ENCODE measurements around the gene HOXB13.

The HOXB13 gene

DNA sequence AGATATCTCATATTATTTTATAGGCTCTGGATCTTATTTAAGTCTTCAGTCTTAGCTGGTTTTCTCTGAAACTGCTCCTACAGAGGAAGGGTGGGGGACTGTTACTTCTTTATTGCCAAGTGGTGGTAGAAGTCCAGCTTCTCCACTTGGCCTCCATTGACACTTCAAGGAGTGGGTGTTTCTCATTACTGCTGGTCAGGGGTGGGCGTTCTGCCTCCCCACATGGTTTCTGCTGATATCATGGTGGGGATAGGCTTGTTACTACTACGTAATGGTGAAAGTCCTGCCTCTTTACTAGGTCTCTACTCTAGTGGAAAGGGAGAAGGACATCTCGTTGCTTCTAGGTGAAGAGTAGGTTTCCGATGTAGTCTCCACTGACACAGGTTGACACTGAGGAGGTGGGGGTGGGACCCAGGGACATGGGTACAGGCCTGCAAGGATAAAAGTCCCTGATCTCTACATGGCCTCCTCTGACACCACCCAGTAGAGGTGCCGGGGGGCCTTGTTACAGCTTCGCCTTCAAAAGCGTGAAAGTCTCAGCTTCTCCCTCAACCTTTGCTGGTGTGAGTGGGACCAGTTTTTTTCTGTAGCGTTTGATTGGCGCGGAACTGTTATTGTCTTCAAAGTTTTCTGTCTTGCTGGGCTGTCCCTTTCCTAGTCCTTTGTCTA is 26.6 kb downstream of the HOXB13 start:
- no peak for DNase-seq

DNA sequence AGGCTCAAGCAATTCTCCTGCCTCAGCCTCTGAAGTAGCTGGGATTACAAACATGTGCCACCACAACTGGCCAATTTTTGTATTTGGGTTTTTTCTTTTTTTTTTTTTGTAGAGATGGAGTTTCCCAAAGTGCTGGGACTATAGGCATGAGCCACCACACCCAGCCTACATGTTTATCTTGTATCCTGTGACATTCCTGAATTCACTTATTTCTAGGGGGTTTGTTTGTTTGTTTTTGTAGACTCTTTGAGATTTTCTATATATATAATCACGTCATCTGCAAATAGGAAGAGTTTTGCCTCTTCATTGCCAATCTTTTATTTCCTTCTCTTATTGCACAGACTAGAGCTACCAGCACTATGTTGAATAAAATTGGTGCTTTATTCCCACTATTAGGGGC is 35.4 kb downstream of the HOXB13 start:
- DNase-seq, result no peak

DNA sequence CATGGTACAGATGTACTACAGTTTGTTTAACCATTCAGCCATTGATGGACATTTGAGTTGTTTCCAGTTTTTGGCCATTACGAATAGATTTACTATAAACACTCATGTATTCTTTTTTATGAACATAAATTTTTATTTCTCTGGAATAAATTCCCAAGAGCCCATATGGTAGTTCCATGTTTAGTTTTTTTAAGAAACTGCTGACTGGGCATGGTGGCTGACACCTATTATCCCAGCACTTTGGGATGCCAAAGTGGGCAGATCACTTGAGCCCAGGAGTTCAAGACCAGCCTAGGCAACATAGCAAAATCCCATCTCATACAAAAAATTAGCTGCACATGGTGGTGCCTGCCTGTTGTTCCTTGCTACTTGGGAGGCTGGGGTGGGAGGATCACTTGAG is 36.5 kb downstream of the HOXB13 start:
- no peak for DNase-seq

DNA sequence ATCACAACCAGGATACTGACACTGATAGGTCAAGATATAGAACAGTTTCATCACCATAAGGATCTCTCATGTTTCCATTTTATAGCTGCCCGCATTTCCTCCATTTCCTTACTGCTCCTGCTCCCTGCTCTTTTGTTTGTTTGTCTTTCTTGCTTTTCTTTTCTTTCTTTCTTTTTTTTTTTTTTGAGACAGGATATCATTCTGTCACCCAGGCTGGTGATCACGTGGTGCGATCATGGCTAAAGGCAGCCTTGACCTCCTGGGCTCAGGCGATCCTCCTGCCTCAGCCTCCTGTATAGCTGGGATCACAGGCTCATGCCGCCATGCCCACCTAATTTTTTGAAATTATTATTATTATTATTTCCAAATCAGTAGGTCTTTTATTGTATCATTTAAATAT is 37.9 kb downstream of the HOXB13 start:
- DNase-seq, result no peak

DNA sequence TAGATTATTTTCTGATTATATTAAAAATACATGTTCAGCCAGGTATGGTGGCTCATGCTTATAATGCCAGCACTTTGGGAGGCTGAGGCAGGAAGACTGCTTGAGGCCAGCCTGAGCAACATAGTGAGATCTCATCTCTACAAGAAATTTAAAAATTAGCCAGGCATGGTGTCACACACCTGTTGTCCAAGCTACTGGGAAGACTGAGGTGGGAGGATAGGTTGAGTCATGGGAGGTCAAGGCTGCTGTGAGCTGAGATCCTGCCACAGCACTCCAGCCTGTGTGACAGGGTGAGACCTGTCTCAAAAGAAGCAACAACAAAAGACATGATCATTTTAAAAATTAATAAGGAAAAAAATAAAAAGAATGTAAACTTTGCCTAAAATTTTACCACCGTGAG is 46.9 kb downstream of the HOXB13 start:
- DNase-seq, result no peak

DNA sequence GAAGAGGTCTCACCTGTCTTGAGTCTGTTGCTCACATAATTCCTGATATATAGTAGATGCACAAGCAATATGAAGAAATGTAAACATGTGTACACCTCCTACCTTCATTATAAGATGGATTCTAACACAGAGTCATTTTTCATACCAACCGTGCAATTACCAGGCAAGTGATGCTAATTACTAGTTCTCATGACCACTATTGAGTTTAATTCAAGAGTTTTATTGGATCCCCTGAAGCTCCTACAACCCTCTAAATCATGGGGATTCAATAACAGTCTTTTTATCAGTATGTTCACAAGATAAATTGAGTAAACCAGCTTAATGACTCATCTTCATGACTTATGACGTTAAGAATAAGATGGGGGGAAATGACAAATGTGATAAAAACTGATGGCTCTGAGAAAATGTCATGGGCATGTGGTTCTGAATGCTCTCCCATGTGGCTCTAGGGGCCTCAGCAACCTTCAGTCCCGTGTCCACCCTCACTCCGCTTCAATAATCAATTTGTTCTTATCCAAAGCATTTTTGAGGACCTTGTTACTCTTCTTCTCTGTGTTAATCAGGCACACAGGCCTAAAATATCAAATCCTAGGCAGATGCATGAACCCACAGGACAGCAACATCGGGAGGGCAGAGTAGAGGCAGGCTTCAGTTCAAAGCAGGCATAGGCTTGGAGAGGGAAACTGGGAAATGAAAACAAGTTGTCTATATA is 49.0 kb downstream of the HOXB13 start:
- no peak for DNase-seq

DNA sequence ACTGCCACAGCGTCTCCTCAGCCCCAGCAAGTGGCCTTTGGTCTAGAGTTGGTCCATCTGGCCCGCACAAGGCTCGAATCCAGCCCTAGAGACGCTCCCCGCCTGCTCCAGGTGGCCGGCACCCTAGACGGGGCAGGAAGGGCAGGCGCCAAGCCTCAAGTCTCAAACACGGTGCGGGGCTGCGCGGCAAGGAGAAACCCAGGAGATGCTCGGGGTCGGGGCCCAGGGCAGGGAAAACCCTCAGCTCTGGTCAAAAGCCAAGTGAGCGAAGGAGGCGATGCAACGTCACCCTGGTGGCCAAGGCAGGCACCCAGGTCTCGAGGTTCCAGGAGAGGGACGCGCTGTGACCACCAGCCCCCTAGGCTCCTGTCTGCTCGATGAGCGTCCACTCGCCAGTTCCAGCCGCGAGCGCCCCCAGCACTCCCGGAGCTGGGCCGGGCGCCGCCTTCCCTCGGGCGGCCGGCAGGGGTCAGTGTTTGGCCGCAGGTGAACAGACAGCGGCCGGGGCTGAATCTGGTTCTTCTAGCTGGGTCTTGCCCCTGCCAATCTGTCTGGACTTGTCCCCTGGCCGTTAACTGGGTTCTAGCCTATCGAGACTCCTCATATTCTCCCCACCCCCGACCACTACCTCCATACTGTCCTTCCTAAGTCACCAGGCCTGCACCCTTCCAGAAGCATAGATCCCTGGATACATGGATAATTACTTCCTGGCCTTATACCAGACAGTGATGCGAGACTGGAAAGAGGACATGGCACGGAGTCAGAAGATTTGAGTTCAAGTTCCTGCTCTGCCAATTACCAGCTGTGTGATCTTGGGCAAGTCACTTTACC is 50.2 kb downstream of the HOXB13 start:
- peak; percentile 56 to 69 for DNase-seq

DNA sequence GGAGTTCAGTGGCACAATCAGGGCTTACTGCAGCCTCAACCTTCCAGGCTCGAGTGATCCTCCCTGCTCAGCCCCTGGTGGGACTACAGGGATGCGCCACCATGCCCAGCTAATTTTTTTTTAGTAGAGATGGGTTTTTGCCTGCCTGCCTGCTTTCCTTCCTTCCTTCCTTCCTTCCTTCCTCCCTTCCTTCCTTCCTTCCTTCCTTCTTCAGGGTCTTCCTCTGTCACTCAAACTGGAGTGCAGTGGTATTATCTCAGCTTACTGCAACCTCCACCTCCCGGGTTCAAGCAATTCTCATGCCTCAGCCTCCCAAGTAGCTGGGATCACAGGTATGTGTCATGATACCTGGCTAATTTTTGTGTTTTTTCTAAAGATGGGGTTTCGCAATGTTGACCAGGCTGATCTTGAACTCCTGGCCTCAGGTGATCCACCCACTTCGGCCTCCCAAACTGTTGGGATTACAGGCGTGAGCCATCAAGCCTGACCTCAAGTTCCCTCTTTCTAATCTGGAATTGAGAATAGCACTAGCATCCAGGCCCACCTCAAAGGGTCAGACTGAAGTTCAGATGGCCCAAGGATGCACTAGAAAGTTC is 51.5 kb downstream of the HOXB13 start:
- no peak for DNase-seq
